Stimulated activated CD4-positive, alpha-beta T cell treated with anti-CD3 and anti-CD28 coated beads, Interleukin-15, amount 100 ng/mL, for 48 hours (primary cell): ENCODE results near the gene TLK1.
"Not testable (repeated sequence)": the region's sequence is repeated elsewhere in the genome, so short reads cannot be mapped to it uniquely, and the experiment has no call there.

Experiments used
- DNase-seq, 2 donors: peaks; one replicate each; pipeline ENCODE4 v3.0.0-alpha.2; 2020; ENCODE audit warnings: low read depth in 2 of 2

The TLK1 gene

GRCh38 chr2:171143670-171144062 lies 17.0 kb downstream of the TLK1 start:
- DNase-seq = no peak

DNA sequence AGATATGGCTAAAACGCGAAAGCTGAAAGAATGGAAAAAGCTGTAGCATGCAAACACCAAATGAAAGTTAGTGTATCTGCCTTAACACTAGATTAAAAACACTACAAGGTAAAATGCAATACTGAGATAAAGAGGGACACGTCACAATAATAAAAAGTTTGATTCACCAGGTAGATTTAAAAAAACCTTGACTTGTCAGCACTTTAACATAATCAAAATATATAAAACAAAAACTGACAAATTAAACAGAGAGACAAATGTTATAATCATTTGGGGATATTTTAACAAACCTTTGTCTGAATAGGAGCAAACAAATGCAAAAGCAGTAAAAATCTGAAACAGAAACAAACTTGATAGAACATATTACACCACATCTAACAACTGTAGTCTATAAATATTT lies 18.3 kb downstream of the TLK1 start:
- no peak for DNase-seq

- DNase-seq = no peak
Measured at GRCh38 chr2:171141320-171141719, 19.4 kb downstream of the TLK1 start.

DNA sequence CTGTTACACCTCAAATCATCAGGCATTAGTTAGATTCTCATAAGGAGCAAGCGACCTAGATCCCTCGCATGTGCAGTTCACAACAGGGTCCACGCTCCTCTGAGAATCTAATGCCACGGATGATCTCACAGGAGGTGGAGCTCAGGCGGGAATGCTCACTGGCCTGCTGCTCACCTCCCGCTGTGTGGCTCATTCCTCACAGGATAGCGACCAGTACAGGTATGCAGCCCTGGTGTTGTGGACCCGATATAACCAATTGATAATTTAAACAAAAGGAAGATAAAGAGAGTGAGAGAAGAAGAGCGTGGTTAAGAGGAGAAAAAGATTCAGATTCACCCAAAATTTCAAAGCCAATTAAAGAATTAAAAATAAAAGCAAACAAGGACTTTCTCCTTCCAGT lies 20.8 kb downstream of the TLK1 start:
- DNase-seq = no peak

DNA sequence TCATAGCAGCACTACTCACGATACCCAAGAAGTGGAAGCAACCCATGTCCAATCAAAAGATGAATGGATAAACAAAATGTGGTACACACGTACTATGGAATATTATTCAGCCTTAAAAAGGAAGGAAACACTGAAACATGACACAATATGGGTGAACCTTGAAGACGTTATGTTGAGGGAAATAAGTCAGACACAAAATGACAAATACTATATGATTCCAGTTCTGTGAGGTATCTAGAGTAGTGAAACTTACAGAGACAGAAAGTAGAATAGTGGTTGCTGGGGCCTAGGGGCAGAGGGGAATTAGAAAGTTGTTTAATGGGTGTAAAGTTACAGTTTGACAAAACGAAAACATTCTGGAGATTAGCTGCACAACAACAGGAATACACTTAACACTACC lies 24.7 kb downstream of the TLK1 start:
- no peak for DNase-seq

DNA sequence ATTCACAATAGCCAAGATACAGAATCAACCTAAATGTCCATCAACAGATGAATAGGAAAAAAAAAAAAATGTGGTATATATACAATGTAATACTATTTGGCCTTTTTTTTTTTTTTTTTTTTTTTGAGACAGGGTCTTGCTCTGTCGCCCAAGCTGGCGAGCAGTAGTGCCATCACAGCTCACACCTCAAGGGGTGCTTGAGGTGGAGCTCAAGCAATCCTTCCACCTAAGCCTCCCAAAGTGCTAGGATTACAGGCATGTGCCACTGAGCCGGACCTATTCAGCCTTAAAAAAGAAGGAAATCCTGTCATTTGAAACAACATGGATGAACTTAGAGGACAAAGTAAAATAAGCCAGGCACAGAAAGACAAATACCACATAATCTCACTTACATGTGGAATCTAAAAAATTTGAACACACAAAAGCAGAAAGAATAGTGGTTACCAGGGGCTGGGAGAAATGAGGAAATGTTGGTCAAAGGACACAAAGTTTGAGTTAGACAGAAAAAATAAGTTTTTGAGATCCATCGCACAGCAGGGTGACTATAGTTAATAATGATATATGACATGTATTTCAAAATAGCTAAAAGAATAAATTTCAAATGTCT lies 26.0 kb downstream of the TLK1 start:
- no peak for DNase-seq

- no peak for DNase-seq
Measured at GRCh38 chr2:171132086-171132485, 28.6 kb downstream of the TLK1 start.

DNA sequence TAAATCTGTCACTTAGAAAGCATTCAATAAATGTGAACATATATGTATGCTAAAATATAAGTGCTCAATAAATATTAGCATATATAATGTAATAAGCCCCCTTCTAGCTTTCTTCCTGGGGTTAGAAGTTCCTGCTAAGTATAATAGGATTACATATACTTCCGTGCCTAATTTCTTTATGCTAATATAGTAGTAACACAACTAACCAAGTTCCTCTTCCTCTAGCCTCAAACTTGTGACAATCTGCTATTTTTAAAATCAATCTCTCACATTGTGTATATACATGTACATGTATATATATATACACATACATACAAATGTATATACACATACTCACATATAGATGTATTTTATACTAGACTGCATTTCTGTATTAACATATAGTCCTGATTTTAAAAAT lies 32.2 kb downstream of the TLK1 start:
- DNase-seq = no peak

GRCh38 chr2:171124541-171124940 lies 36.2 kb downstream of the TLK1 start:
- DNase-seq = no peak

DNA sequence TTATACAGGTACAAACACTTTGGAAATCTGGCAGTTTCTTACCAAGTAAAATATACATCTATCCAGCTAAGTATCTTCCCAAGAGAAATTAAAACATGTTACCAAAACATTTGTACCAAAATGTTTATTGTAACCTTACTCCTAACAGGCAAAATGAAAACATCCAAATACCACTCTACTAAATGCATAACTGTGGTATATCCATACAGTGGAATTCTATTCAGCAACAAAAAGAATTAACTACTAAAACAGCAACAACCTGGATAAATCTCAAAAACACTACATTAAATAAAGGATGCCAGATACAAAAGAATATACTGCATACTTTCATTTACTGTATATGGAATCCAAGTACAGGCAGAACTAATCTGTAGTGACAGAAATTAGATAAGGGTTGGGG lies 51.1 kb downstream of the TLK1 start:
- no peak for DNase-seq

GRCh38 chr2:171109020-171109419 lies 51.7 kb downstream of the TLK1 start:
- DNase-seq = no peak

- no peak for DNase-seq
Measured at GRCh38 chr2:171107803-171108202, 52.9 kb downstream of the TLK1 start.

GRCh38 chr2:171104379-171104778 lies 56.3 kb downstream of the TLK1 start:
- no peak for DNase-seq

DNA sequence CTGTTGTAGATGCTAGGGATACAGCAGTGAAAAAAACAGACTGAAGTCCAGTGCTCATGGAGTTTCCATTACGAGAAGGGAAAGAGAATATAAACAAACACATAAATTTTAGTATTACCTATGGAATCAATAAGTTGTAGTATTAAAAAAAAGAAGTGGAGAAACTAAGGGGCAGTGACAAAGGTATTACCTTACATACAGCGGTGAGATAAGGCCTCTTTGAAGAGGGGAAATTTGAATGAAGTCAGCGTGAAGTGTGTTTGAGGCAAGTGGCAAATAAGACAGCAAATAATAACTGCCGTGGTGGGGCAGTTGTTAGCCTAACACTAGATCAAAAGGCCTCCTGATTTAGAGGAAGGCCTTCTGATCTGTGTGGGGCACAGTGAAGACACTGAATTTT lies 57.9 kb downstream of the TLK1 start:
- no peak for DNase-seq

GRCh38 chr2:171100370-171100769 lies 60.3 kb downstream of the TLK1 start:
- no peak for DNase-seq

- DNase-seq = no peak
Measured at GRCh38 chr2:171098607-171099006, 62.1 kb downstream of the TLK1 start.

DNA sequence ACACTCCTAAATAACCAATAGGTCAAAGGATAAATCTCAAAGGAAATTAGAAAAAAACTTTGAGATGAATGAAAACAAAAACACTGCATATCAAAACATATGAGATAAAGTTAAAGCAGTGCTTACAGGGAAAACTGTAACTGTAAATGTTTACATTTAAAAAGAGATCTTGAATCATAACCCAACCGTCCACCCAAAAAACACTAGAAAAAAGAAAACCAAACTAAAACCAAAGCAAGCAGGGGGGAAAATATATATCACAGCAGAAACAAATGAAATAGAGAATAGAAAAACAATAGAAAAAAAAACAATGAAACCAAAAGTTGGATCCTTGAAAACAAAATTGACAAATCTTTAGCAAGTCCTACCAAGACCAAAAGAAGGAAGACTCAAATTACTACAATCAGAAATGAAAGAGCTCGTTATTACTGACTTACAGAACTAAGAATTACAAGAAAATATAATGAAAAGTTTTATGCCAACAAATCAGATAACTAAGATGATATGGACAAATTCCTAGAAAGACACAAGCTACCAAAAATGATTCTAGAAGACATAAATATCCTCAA lies 65.6 kb downstream of the TLK1 start:
- no peak for DNase-seq

DNA sequence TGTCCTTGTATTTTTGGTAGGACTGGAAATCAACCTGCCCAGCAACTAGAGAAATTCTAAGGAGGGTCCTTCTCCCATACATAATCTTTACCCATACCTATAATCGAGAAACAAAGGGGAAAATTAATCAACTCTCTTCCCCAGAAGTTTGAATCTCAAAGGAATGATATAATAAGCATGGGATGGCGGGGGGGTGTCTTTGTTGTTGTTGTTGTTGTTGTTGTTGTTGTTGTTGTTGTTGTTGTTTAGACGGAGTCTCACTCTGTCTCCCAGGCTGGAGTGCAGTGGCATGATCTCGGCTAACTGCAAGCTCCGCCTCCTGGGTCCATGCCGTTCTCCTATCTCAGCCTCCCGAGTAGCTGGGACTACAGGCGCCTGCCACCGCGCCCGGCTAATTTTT lies 69.2 kb downstream of the TLK1 start:
- DNase-seq = not testable (repeated sequence)

DNA sequence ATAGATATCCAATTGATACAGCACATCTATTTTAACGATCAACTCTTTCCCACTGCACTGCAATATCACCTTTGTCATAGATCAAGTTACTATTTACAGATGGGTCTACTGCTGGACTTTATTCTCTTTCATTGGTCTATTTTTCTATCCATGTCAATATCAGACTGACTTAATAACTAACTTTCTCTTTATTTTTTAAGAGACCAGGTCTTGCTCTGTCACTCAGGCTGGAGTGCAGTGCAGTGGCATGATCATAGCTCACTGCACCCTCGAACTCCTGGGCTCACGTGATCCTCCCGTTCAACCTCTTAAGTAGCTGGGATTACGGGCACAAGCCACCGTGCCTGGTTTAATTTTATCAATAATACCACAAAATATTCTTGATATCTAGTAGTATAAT lies 71.2 kb downstream of the TLK1 start:
- DNase-seq = no peak

- no peak for DNase-seq
Measured at GRCh38 chr2:171088057-171088834, 72.4 kb downstream of the TLK1 start.

DNA sequence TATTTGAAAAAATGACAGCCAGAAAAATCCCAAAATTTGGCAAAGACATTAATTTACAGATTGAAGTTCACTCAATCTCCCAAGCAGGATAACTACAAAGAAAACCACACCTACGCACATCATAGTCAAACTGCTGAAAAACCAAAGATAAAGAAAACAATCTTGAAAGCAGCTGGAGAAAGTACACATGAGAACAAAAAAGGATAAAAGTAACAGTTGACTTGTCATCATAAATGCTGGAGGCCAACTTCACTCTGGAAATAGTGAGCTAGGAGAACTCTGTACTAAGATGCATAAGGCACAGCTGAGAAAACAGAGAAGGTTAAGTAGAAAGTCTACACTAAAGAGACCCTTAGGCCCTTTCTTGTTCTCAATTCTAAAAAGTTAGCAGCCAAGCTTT lies 73.1 kb downstream of the TLK1 start:
- no peak for DNase-seq

DNA sequence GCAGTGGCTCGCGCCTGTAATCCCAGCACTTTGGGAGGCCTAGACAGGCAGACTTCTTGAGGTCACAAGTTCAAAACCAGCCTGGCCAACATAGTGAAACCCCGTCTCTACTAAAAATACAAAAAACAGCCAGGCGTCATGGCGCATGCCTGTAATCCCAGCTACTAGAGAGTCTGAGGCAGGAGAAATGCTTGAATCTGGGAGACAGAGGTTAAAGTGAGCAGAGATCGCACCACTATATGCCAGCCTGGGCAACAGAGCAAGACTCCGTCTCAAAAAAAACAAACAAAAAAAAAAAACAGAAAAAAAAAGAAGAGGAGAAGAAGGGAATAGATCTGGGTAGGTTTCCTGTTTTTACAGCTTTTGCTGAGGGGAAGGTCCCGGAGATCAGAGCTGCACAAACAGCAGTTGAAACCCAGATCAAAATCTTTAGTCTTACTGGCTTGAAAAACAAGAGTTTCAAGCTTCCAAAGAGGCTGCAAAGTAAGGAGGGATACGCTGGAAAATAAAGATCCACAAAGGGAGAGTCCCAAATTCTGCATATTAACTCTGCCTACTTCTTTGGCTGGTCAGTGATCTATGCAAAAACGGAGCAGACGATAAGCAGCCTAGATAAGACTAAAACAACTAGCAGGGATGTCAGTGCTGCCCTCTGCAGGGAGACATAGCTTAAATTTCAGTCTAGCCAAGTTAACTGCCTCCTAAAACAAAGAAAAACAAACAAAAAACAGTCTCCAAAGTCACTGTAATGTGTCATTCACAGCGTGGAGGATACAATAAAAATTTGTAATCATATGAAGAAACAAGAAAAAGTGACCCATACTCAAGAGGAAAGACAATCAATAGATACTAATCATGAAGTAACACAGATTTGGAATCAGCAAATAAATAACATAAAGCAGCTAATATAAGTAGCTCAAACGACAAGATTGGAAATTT lies 74.1 kb downstream of the TLK1 start:
- DNase-seq = peak in 1 of 2 donors; percentile 50
